Liver (tissue), 9 donors: Measurements from ENCODE around the gene C4orf54. TPM values are rescaled to one million over a fixed set of nuclear protein-coding genes. Genes with fewer than 3 reads are reported as not detected.
A peak's percentile ranks its signal among the peaks of the same experiment; 100 is the strongest.

Experiments
- DNase-seq: peaks from one replicate; pipeline ENCODE4 v3.0.0-alpha.2; 2017; ENCODE audit warnings: low spot score
- H3K27ac ChIP-seq, 2 donors: one replicate each; pipeline ENCODE4 v1.7.0; 2013; ENCODE audit warnings: inconsistent platforms in 2 of 2, low read length in 2 of 2, control low read depth in 1 of 2, low read depth in 1 of 2, mild to moderate bottlenecking in 1 of 2
- H3K27me3 ChIP-seq, 4 donors: one replicate each; pipeline versions ENCODE4 v1.6.1 to v1.7.0; 2013; ENCODE audit warnings: low read length in 3 of 4, inconsistent platforms in 1 of 4, mild to moderate bottlenecking in 1 of 4, moderate library complexity in 1 of 4; ENCODE audit not compliant: control insufficient read depth in 4 of 4, insufficient read depth in 4 of 4
- H3K36me3 ChIP-seq, 4 donors: one replicate each; pipeline versions ENCODE4 v1.6.1 to v1.7.0; 2013; ENCODE audit warnings: low read length in 3 of 4, mild to moderate bottlenecking in 3 of 4, low read depth in 1 of 4, moderate library complexity in 1 of 4; ENCODE audit not compliant: control insufficient read depth in 4 of 4, insufficient read depth in 3 of 4
- H3K4me1 ChIP-seq, 4 donors: one replicate each; pipeline versions ENCODE4 v1.6.1 to v1.7.0; 2013; ENCODE audit warnings: low read length in 3 of 4, mild to moderate bottlenecking in 3 of 4, moderate library complexity in 1 of 4; ENCODE audit not compliant: control insufficient read depth in 4 of 4, insufficient read depth in 4 of 4
- H3K4me3 ChIP-seq, 3 donors: one replicate each; pipeline versions ENCODE4 v1.6.1 to v1.7.0; 2013; ENCODE audit warnings: low read length in 3 of 3, control low read depth in 1 of 3, low read depth in 1 of 3, mild to moderate bottlenecking in 1 of 3
- H3K9ac ChIP-seq, 2 donors: one replicate each; pipeline ENCODE4 v1.7.0; 2013; ENCODE audit warnings: low read length in 2 of 2, mild to moderate bottlenecking in 2 of 2, moderate library complexity in 2 of 2, control low read depth in 1 of 2, low read depth in 1 of 2
- H3K9me3 ChIP-seq, 4 donors: one replicate each; pipeline versions ENCODE4 v1.6.1 to v1.7.0; 2013; ENCODE audit warnings: low read length in 3 of 4; ENCODE audit not compliant: control insufficient read depth in 4 of 4
- ATF3 ChIP-seq: IDR thresholded peaks from 2 replicates; pipeline ENCODE4 v1.6.1; 2016; ENCODE audit warnings: antibody characterized with exemption
- CTCF ChIP-seq: fragments of 150-350 bp; IDR thresholded peaks from 2 replicates; pipeline ENCODE4 v1.5.1; 2017; ENCODE audit warnings: improper control_type of control experiment, low read depth, low read length; ENCODE audit not compliant: missing input control
- EGR1 ChIP-seq, 2 donors: IDR thresholded peaks; 2 replicates each; pipeline ENCODE4 v1.6.1; 2016 to 2018; ENCODE audit warnings: antibody characterized with exemption in 2 of 2, low read depth in 2 of 2
- FOXA1 ChIP-seq: IDR thresholded peaks from 2 replicates; pipeline ENCODE4 v1.6.1; 2016; ENCODE audit warnings: antibody characterized with exemption
- FOXA2 ChIP-seq: IDR thresholded peaks from 2 replicates; pipeline ENCODE4 v1.6.1; 2016; ENCODE audit warnings: antibody characterized with exemption
- GABPA ChIP-seq, 2 donors: IDR thresholded peaks in 1 of 2; conservative IDR thresholded peaks in 1 of 2; 2 replicates each; pipeline ENCODE4 v1.6.1; 2016; ENCODE audit warnings: antibody characterized with exemption in 2 of 2, mild to moderate bottlenecking in 1 of 2, moderate library complexity in 1 of 2
- HNF4A ChIP-seq, 2 donors: conservative IDR thresholded peaks; 2 replicates each; pipeline ENCODE4 v1.6.1; 2016; ENCODE audit warnings: antibody characterized with exemption in 2 of 2, mild to moderate bottlenecking in 2 of 2
- HNF4G ChIP-seq: IDR thresholded peaks from 2 replicates; pipeline ENCODE4 v1.6.1; 2016; ENCODE audit warnings: antibody characterized with exemption
- JUND ChIP-seq, 2 donors: IDR thresholded peaks; 2 replicates each; pipeline ENCODE4 v1.6.1; 2016; ENCODE audit warnings: antibody characterized with exemption in 2 of 2
- NR2F2 ChIP-seq: IDR thresholded peaks from 2 replicates; pipeline ENCODE4 v1.6.1; 2016; ENCODE audit warnings: antibody characterized with exemption
- RAD21 ChIP-seq, 2 donors: IDR thresholded peaks; 2 replicates each; pipeline ENCODE4 v1.6.1; 2016; ENCODE audit warnings: antibody characterized with exemption in 2 of 2, mild to moderate bottlenecking in 2 of 2
- REST ChIP-seq: IDR thresholded peaks from 2 replicates; pipeline ENCODE4 v1.6.1; 2016; ENCODE audit warnings: antibody characterized with exemption, mild to moderate bottlenecking
- RXRA ChIP-seq, 2 donors: IDR thresholded peaks; 2 replicates each; pipeline ENCODE4 v1.6.1; 2017 to 2018; ENCODE audit warnings: antibody characterized with exemption in 2 of 2, mild to moderate bottlenecking in 1 of 2
- SP1 ChIP-seq: IDR thresholded peaks from 2 replicates; pipeline ENCODE4 v1.6.1; 2018; ENCODE audit warnings: antibody characterized with exemption, mild to moderate bottlenecking
- YY1 ChIP-seq: IDR thresholded peaks from 2 replicates; pipeline ENCODE4 v1.6.1; 2016; ENCODE audit warnings: antibody characterized with exemption, mild to moderate bottlenecking
- ZBTB33 ChIP-seq: IDR thresholded peaks from 2 replicates; pipeline ENCODE4 v1.6.1; 2016; ENCODE audit warnings: antibody characterized with exemption
- WGBS: extraction: QIAGEN DNeasy Blood & Tissue Kit; methylation state at CpG from one replicate; pipeline ENCODE4 v1.1.7; 2013; 5-methylcytosine and 5-hydroxymethylcytosine counted together
- polyA plus RNA-seq, 2 donors: library from polyadenylated mRNA; stranded (reverse) in 1 of 2; unstranded in 1 of 2; fragments of 200-250 nt in 1 of 2; fragments of >200 nt in 1 of 2; fragmentation: Nextera tagmentation in 1 of 2; extraction: Ambion mirVana in 1 of 2; gene quantifications; one replicate each; pipeline versions ENCODE4 v1.2.1 to v1.2.3, GENCODE V29; 2013 to 2015
- total RNA-seq, 2 donors: library from RNA; depleted of rRNA; stranded (reverse); fragments of >200 nt; gene quantifications; one replicate each; pipeline ENCODE4 v1.2.3, GENCODE V29; 2014
- donor health status: healthy.
- donor health status: healthy.
- donor health status: healthy.
- donor health status: healthy.
- donor health status: healthy.

C4orf54 gene
- total and polyA plus RNA-seq, 4 donors = under 0.01 TPM; not detected in 3

- Histone ChIP-seq H3K27ac (peak overlapping the region in 1 of 2 donors; percentile 14), H3K36me3 (no peaks in the 10 kb centered on the region), H3K27me3 (no peaks in the 10 kb centered on the region), H3K9ac (no peak overlapping the region), H3K9me3 (no peaks in the 10 kb centered on the region), H3K4me1 (peaks cover 0 to 18% (median 9%) of the 10 kb centered on the region in 4 donors), H3K4me3 (no peak overlapping the region)
- TF ChIP-seq FOXA2 (no peak), RXRA (IDR thresholded peaks at IDR 0.05) (peak in 1 of 2 donors; percentile 38), CTCF (no peak), NR2F2 (no peak), GABPA (IDR thresholded peaks at IDR 0.05 in 1 of 2, conservative IDR thresholded peaks at IDR 0.05 in 1 of 2) (no peak), HNF4A (conservative IDR thresholded peaks at IDR 0.05) (peak; percentile 55 to 77), YY1 (no peak), HNF4G (no peak), FOXA1 (no peak), SP1 (no peak)
- 39% methylated on average over 1 of the region's 1 CpG for WGBS
- no peak for DNase-seq
Measured at GRCh38 chr4:99679976-99680375, 22.3 kb upstream of the C4orf54 start.

GRCh38 chr4:99679204-99679603, 21.6 kb upstream of the C4orf54 start:
- 22% methylated on average over 4 of the region's 4 CpGs for WGBS
- H3K4me1 ChIP-seq = peaks cover 0 to 18% (median 9%) of the 10 kb centered on the region in 4 donors
- TF ChIP-seq FOXA2 = peak; percentile 11
- peak; percentile 20 for TF ChIP-seq ZBTB33
- peak; percentile 29 for TF ChIP-seq CTCF
- peak; percentile 35 for TF ChIP-seq REST
- TF ChIP-seq YY1 = peak; percentile 66
- TF ChIP-seq EGR1 (IDR thresholded peaks at IDR 0.05; ENCODE audit: low read depth in 2 of 2) = no peak
- TF ChIP-seq SP1 = peak; percentile 40
- TF ChIP-seq NR2F2 = no peak
- TF ChIP-seq RAD21 (IDR thresholded peaks at IDR 0.05) = peak; percentile 56
- TF ChIP-seq RXRA (IDR thresholded peaks at IDR 0.05) = peak in 1 of 2 donors; percentile 40
- TF ChIP-seq HNF4A (conservative IDR thresholded peaks at IDR 0.05) = peak; percentile 26 to 50
- TF ChIP-seq ATF3 = no peak
- peak in 1 of 2 donors; percentile 38 for TF ChIP-seq JUND (IDR thresholded peaks at IDR 0.05)
- no peak for TF ChIP-seq GABPA (IDR thresholded peaks at IDR 0.05 in 1 of 2, conservative IDR thresholded peaks at IDR 0.05 in 1 of 2)
- TF ChIP-seq HNF4G = no peak
- no peak for DNase-seq
- H3K27me3 ChIP-seq = no peaks in the 10 kb centered on the region
- H3K36me3 ChIP-seq = no peaks in the 10 kb centered on the region
- H3K9ac ChIP-seq = no peak overlapping the region
- H3K9me3 ChIP-seq = no peaks in the 10 kb centered on the region
- peak overlapping the region in 1 of 2 donors; percentile 39 for H3K27ac ChIP-seq
- no peak overlapping the region for H3K4me3 ChIP-seq
